ENCODE measurements around the gene NUP214. TPM values are rescaled to one million over a fixed set of nuclear protein-coding genes. Genes with fewer than 3 reads are reported as not detected.

NUP214 gene
- total RNA-seq, 1 experiment from 2014 or later, result 64.2 TPM

DNA sequence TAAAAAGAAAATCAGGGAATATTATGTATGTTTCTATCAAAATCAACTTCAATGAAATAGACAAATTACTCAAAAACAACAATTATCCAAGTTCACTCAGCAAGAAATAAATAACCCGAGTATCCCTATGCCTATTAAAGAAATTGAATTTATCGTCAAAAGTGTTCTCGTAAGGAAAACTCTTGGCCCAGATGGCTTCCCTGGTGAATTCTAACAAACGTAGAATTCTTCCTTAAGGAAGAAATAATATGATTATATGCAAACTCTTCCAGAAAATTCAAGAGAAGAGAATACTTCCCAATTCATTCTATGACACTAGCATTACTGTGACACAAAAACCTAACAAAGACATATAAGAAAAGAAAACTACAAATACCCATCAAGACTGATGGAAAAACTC is 121.2 kb downstream of the NUP214 start:
- Histone ChIP-seq H3K4me3 (ENCODE audit: low read depth, low read length, poor library complexity, severe bottlenecking) (no peak overlapping the region), H3K27me3 (replicated peaks; ENCODE audit: insufficient read depth, low read depth, low read length, poor library complexity) (no peaks in the 10 kb centered on the region), H3K27ac (ENCODE audit: low read depth, low read length, poor library complexity, severe bottlenecking) (no peak overlapping the region), H3K4me1 (ENCODE audit: insufficient read depth, low read length, poor library complexity, severe bottlenecking) (no peaks in the 10 kb centered on the region), H3K9me3 (ENCODE audit: low read depth, low read length, poor library complexity, severe bottlenecking) (no peaks in the 10 kb centered on the region), H3K36me3 (ENCODE audit: insufficient read depth, low read length, poor library complexity, severe bottlenecking) (no peaks in the 10 kb centered on the region)
- POLR2A ChIA-PET (ENCODE audit: low non-redundant PET), result no interaction called here
- DNase-seq (ENCODE audit: low spot score), result no peak
- BruUV-seq (replicated peaks), result no TSS peak
- TF ChIP-seq EZH2 (IDR thresholded peaks at IDR 0.05; ENCODE audit: borderline replicate concordance, low read depth, low read length, poor library complexity, severe bottlenecking) (no peak), CTCF (conservative IDR thresholded peaks at IDR 0.05; ENCODE audit: low read depth, low read length) (no peak)
- intact Hi-C loops (cut with micrococcal nuclease; ENCODE audit: unreplicated experiment), result no loop called here
- CTCF ChIA-PET, result no interaction called here

- no TSS peak for BruUV-seq (replicated peaks)
- H3K4me3 ChIP-seq (ENCODE audit: low read depth, low read length, poor library complexity, severe bottlenecking), result no peak overlapping the region
- H3K27me3 ChIP-seq (replicated peaks; ENCODE audit: insufficient read depth, low read depth, low read length, poor library complexity), result no peaks in the 10 kb centered on the region
- intact Hi-C loops (cut with micrococcal nuclease; ENCODE audit: unreplicated experiment), result loop anchor here (5.0 kb wide), 1 partner anchor 45 kb away; no protein-coding TSS in a partner anchor
- H3K36me3 ChIP-seq (ENCODE audit: insufficient read depth, low read length, poor library complexity, severe bottlenecking), result no peaks in the 10 kb centered on the region
- no peaks in the 10 kb centered on the region for H3K9me3 ChIP-seq (ENCODE audit: low read depth, low read length, poor library complexity, severe bottlenecking)
- no peak overlapping the region for H3K27ac ChIP-seq (ENCODE audit: low read depth, low read length, poor library complexity, severe bottlenecking)
- POLR2A ChIA-PET (ENCODE audit: low non-redundant PET), result no interaction called here
- H3K4me1 ChIP-seq (ENCODE audit: insufficient read depth, low read length, poor library complexity, severe bottlenecking), result peaks cover 33% of the 10 kb centered on the region
- DNase-seq (ENCODE audit: low spot score), result no peak
- CTCF ChIA-PET, result no interaction called here
- no peak for TF ChIP-seq EZH2 (IDR thresholded peaks at IDR 0.05; ENCODE audit: borderline replicate concordance, low read depth, low read length, poor library complexity, severe bottlenecking)
- TF ChIP-seq CTCF (conservative IDR thresholded peaks at IDR 0.05; ENCODE audit: low read depth, low read length), result no peak
These were observed 126.7 kb downstream of the NUP214 start for GRCh38 chr9:131252120-131252519.

DNA sequence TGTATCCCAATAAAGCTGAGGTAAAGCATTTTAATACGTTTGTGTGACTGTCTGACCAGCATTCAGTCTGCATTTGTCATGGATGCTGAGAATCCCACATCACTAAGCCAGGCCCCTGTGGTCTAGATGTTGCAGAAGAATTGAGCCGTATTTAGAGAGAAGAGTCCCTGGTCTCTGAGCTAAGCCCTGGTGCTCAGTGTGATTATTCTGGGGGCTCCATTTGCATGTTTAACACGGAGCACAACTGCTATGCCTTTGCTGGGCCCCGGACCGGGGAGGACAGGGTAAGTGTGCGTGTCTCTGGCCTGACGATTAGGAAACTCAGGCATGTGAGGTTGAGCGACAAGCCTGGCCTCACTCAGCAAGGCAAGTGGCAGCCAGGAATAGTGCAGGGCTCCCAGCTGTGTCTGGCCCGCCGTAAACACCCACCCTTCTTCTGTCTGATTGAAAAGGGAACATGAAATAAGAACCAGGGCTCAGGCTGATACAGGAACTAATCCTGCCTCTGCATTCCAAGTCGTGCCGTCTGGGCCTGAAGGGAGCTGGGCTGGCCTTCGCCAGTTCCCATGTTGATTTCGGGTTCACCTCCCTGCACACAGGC is 128.6 kb downstream of the NUP214 start:
- ChIA-PET POLR2A (ENCODE audit: low non-redundant PET) (no interaction called here), CTCF (no interaction called here)
- Histone ChIP-seq H3K9me3 (ENCODE audit: low read depth, low read length, poor library complexity, severe bottlenecking) (no peaks in the 10 kb centered on the region), H3K27me3 (replicated peaks; ENCODE audit: insufficient read depth, low read depth, low read length, poor library complexity) (no peaks in the 10 kb centered on the region), H3K4me3 (ENCODE audit: low read depth, low read length, poor library complexity, severe bottlenecking) (no peak overlapping the region), H3K36me3 (ENCODE audit: insufficient read depth, low read length, poor library complexity, severe bottlenecking) (no peaks in the 10 kb centered on the region), H3K4me1 (ENCODE audit: insufficient read depth, low read length, poor library complexity, severe bottlenecking) (peaks cover 43% of the 10 kb centered on the region), H3K27ac (ENCODE audit: low read depth, low read length, poor library complexity, severe bottlenecking) (peak overlapping the region; percentile 94)
- BruUV-seq (replicated peaks), result no TSS peak
- peak; percentile 53 for DNase-seq (ENCODE audit: low spot score)
- intact Hi-C loops (cut with micrococcal nuclease; ENCODE audit: unreplicated experiment), result loop anchor here (5.0 kb wide), 1 partner anchor 47 kb away; no protein-coding TSS in a partner anchor
- TF ChIP-seq CTCF (conservative IDR thresholded peaks at IDR 0.05; ENCODE audit: low read depth, low read length), result no peak
- no peak for TF ChIP-seq EZH2 (IDR thresholded peaks at IDR 0.05; ENCODE audit: borderline replicate concordance, low read depth, low read length, poor library complexity, severe bottlenecking)
